SH-SY5Y (cell line): ENCODE data around the gene FOXL1.

Experiments used
- GATA2 ChIP-seq: IDR thresholded peaks from 2 replicates; pipeline ENCODE4 v1.6.1; 2011; ENCODE audit warnings: mild to moderate bottlenecking, low read depth, low read length
- GATA3 ChIP-seq: IDR thresholded peaks from 2 replicates; pipeline ENCODE4 v1.6.1; 2011; ENCODE audit warnings: low read depth, mild to moderate bottlenecking, low read length, moderate library complexity

DNA sequence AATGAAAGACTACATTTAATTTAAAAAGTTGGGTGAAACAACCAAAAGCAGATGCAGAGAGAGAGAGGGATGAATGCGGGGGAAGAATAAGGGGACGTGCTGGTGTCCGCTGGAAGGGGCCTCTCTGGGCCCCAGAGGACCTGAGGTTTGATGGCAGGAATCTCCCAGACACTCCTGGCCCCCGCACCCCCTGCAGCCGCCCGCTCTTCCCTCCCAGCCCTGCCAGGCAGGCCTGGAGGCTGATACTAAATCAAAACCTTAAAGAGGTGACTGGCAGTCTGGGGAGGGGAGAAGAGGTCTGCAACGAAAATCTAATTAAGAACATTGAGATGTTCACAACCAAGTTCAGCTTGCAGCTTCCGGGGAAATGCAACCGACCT lies 2.4 kb downstream of the FOXL1 start:
- TF ChIP-seq GATA3, result no peak
- no peak for TF ChIP-seq GATA2
